Nephron (organoid): Measurements from ENCODE around the gene DNAJC18.

ENCODE experiments used
- H3K27ac Mint-ChIP-seq, 3 experiments: 2 replicates each; pipeline ENCODE4 v1.8.0; 2020; ENCODE audit warnings: mixed read lengths in 3 of 3, mild to moderate bottlenecking in 2 of 3, moderate library complexity in 1 of 3
- H3K27me3 Mint-ChIP-seq: 2 replicates; pipeline ENCODE4 v1.8.0; 2021; ENCODE audit warnings: low read depth, mild to moderate bottlenecking, moderate library complexity, mixed read lengths
- H3K36me3 Mint-ChIP-seq: 2 replicates; pipeline ENCODE4 v1.8.0; 2020; ENCODE audit warnings: low read depth, mixed read lengths
- H3K4me1 Mint-ChIP-seq: 2 replicates; pipeline ENCODE4 v1.8.0; 2020; ENCODE audit warnings: mixed read lengths
- H3K4me3 Mint-ChIP-seq, 3 experiments: 2 replicates each; pipeline ENCODE4 v1.8.0; 2020; ENCODE audit warnings: mild to moderate bottlenecking in 3 of 3, mixed read lengths in 3 of 3, moderate library complexity in 2 of 3
- H3K9me3 Mint-ChIP-seq: 2 replicates; pipeline ENCODE4 v1.8.0; 2020; ENCODE audit warnings: mixed read lengths
- CTCF ChIP-seq, 3 experiments: fragments of 200-600 bp; sonication (generic); IDR thresholded peaks; one replicate each; pipeline ENCODE4 v1.5.0; 2021; ENCODE audit warnings: antibody characterized with exemption in 3 of 3; ENCODE audit not compliant: unreplicated experiment in 3 of 3

The DNAJC18 gene

GRCh38 chr5:139415869-139416268, 23.5 kb downstream of the DNAJC18 start:
- H3K36me3 Mint-ChIP-seq = peaks cover 47% of the 10 kb centered on the region
- TF ChIP-seq CTCF (IDR thresholded peaks at IDR 0.05; ENCODE audit: unreplicated experiment in 3 of 3) = no peak
- no peaks in the 10 kb centered on the region for H3K9me3 Mint-ChIP-seq
- no peaks in the 10 kb centered on the region for H3K27me3 Mint-ChIP-seq
- H3K27ac Mint-ChIP-seq = peak overlapping the region; percentile 22 to 77 (median 41)
- no peak overlapping the region for H3K4me3 Mint-ChIP-seq
- H3K4me1 Mint-ChIP-seq = peaks cover 72% of the 10 kb centered on the region

GRCh38 chr5:139415221-139415861, 24.0 kb downstream of the DNAJC18 start:
- Mint-ChIP-seq H3K36me3 (peaks cover 41% of the 10 kb centered on the region), H3K27ac (peak overlapping the region; percentile 67 to 86 (median 77)), H3K4me1 (peaks cover 69% of the 10 kb centered on the region), H3K9me3 (no peaks in the 10 kb centered on the region), H3K27me3 (no peaks in the 10 kb centered on the region), H3K4me3 (no peak overlapping the region)
- TF ChIP-seq CTCF (IDR thresholded peaks at IDR 0.05; ENCODE audit: unreplicated experiment in 3 of 3) = no peak

- no peaks in the 10 kb centered on the region for H3K27me3 Mint-ChIP-seq
These were observed 24.7 kb downstream of the DNAJC18 start for GRCh38 chr5:139414581-139415130.

GRCh38 chr5:139413963-139414362, 25.4 kb downstream of the DNAJC18 start:
- Mint-ChIP-seq H3K4me3 (no peak overlapping the region), H3K4me1 (peaks cover 61% of the 10 kb centered on the region), H3K27me3 (no peaks in the 10 kb centered on the region), H3K9me3 (no peaks in the 10 kb centered on the region), H3K27ac (peak overlapping the region; percentile 19 to 77 (median 67)), H3K36me3 (peaks cover 31% of the 10 kb centered on the region)
- no peak for TF ChIP-seq CTCF (IDR thresholded peaks at IDR 0.05; ENCODE audit: unreplicated experiment in 3 of 3)

More at GRCh38 chr5:139414581-139415130, 24.7 kb downstream of the DNAJC18 start:
- Mint-ChIP-seq H3K36me3 (peaks cover 36% of the 10 kb centered on the region), H3K9me3 (no peaks in the 10 kb centered on the region), H3K4me3 (peak overlapping the region in 1 of 3 experiments; percentile 3), H3K4me1 (peaks cover 65% of the 10 kb centered on the region), H3K27ac (peak overlapping the region; percentile 67 to 86 (median 77))
- no peak for TF ChIP-seq CTCF (IDR thresholded peaks at IDR 0.05; ENCODE audit: unreplicated experiment in 3 of 3)

- Mint-ChIP-seq H3K4me1 (peaks cover 53% of the 10 kb centered on the region), H3K36me3 (peaks cover 23% of the 10 kb centered on the region), H3K4me3 (no peak overlapping the region), H3K9me3 (no peaks in the 10 kb centered on the region), H3K27ac (peak overlapping the region in 1 of 3 experiments; percentile 77), H3K27me3 (no peaks in the 10 kb centered on the region)
- no peak for TF ChIP-seq CTCF (IDR thresholded peaks at IDR 0.05; ENCODE audit: unreplicated experiment in 3 of 3)
These were observed 26.2 kb downstream of the DNAJC18 start for GRCh38 chr5:139413153-139413552.
